ENCODE measurements around the gene CRNKL1.

DNA sequence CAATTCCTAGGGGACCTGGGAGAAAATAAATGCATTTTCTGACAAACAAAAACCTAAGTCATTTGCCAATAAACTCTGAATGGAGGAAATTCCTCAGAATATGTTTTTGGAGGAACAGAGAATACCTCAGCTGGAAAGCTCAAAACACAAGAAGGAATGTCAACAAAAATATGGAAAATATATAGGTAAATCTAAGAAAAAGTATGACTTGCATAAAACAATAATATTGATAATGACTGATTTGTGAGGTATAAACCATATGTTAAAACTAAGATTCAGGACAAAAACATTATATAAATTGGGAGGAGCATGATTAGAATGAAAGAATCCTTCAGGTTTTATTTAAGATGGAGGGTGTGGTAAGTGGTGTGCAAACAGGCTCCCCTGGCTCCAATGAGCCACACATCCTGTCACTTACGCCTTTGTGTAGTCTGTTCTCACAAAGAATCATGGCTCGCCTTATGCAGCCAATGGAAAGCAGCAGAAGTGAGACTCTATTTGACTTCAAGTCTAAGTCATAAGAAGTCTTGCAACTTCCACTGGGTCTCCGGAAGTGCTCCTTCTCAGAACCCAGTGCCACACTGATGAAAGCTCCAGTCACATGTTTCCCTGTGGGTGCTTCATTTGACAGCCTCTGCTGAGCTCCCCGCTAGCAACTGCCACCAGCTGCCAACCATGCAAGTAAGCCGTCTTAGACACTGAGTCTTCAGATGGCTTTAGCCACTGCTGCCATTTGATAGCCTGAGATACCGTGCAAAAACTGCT is 8.2 kb upstream of the CRNKL1 start:
- TF ChIP-seq CTCF (IDR thresholded peaks at IDR 0.05; ENCODE audit: extremely low read depth in 1 of 2, insufficient read depth in 1 of 2, low read depth in 1 of 2, low read length in 2 of 2), result no peak
- TF ChIP-seq POLR2A (IDR thresholded peaks at IDR 0.05; ENCODE audit: low read depth, low read length), result no peak
- no peak for TF ChIP-seq POLR2AphosphoS5 (IDR thresholded peaks at IDR 0.05; ENCODE audit: insufficient read depth, low read depth, low read length)
- no peak for TF ChIP-seq EZH2 (IDR thresholded peaks at IDR 0.05; ENCODE audit: borderline replicate concordance, low read depth, low read length, severe bottlenecking)

Data from endothelial cell of umbilical vein (primary cell).